ENCODE measurements around the gene INS.
A peak's percentile ranks its signal among the peaks of the same experiment; 100 is the strongest.

The INS gene

GRCh38 chr11:2160736-2161259 is at the start of gene INS:
TSS of gene INS (minus strand) at chr11:2161209. CDS start at chr11:2160971, 238 bp downstream.
- DNase-seq, result no peak

- DNase-seq, result no peak
Observed at GRCh38 chr11:2210366-2211112, 49.5 kb upstream of the INS start.

- DNase-seq, result no peak
Observed at GRCh38 chr11:2209900-2210321, 48.9 kb upstream of the INS start.

- no peak for DNase-seq
Observed at GRCh38 chr11:2209370-2209801, 48.4 kb upstream of the INS start.

- peak in 11 of 56 donors; percentile 27 to 57 (median 37) for DNase-seq
Observed at GRCh38 chr11:2208691-2209369, 47.8 kb upstream of the INS start.

GRCh38 chr11:2207773-2208621 is 47.0 kb upstream of the INS start:
- DNase-seq, result no peak

GRCh38 chr11:2207212-2207611 is 46.2 kb upstream of the INS start:
- DNase-seq, result no peak

GRCh38 chr11:2205981-2206690 is 45.1 kb upstream of the INS start:
- DNase-seq, result no peak

- DNase-seq, result no peak
Observed at GRCh38 chr11:2205214-2205720, 44.3 kb upstream of the INS start.

GRCh38 chr11:2204361-2205213 is 43.6 kb upstream of the INS start:
- DNase-seq, result no peak

- no peak for DNase-seq
Observed at GRCh38 chr11:2203440-2204259, 42.6 kb upstream of the INS start.

GRCh38 chr11:2202900-2203439 is 42.0 kb upstream of the INS start:
- no peak for DNase-seq

GRCh38 chr11:2202071-2202899 is 41.3 kb upstream of the INS start:
- no peak for DNase-seq

GRCh38 chr11:2201542-2201941 is 40.5 kb upstream of the INS start:
- no peak for DNase-seq

- DNase-seq, result no peak
Observed at GRCh38 chr11:2200957-2201519, 40.0 kb upstream of the INS start.

- no peak for DNase-seq
Observed at GRCh38 chr11:2200536-2200935, 39.5 kb upstream of the INS start.
